Panc1 (cell line): ENCODE data around the gene MACROD2. TPM values are rescaled to one million over a fixed set of nuclear protein-coding genes. Genes with fewer than 3 reads are reported as not detected.

Experiments used
- ATAC-seq: fragments of 200-7000 bp; cut with Tn5 transposase; 2 replicates; pipeline ENCODE4 v1.9.1; 2020; ENCODE audit warnings: mild to moderate bottlenecking, moderate library complexity
- BruUV-seq: library from RNA; stranded (reverse); fragments of 400-500 nt; replicated peaks from 2 replicates; lab custom pipeline; 2021; lab: Mats Ljungman, UMichigan
- CTCF ChIA-PET: fragments of 300-600 bp; sonication (Branson Sonifier 250); formaldehyde crosslinking; loops from one replicate; lab custom pipeline; 2022; ENCODE audit warnings: antibody characterized with exemption; lab: Charles Lee
- POLR2A ChIA-PET: fragments of 300-600 bp; sonication (Branson Sonifier 250); formaldehyde crosslinking; loops from one replicate; lab custom pipeline; 2022; ENCODE audit warnings: antibody characterized with exemption; lab: Charles Lee
- DNase-seq: peaks from one replicate; pipeline ENCODE4 v3.0.0-alpha.2; 2010; ENCODE audit warnings: low read depth, low spot score
- H3K27ac ChIP-seq: 2 replicates; pipeline ENCODE4 v1.5.1; 2011; ENCODE audit warnings: mild to moderate bottlenecking, low read length, inconsistent platforms
- H3K27me3 ChIP-seq: fragments of 200-500 bp; sonication (Bioruptor generic); 2 replicates; pipeline ENCODE4 v1.6.0; 2014; ENCODE audit warnings: low read length, inconsistent platforms; ENCODE audit not compliant: control insufficient read depth, insufficient read depth
- H3K36me3 ChIP-seq: fragments of 200-500 bp; sonication (Bioruptor generic); 2 replicates; pipeline ENCODE4 v1.5.1; 2014; ENCODE audit warnings: inconsistent platforms, mild to moderate bottlenecking, low read length, moderate library complexity; ENCODE audit not compliant: control insufficient read depth, insufficient read depth
- H3K4me1 ChIP-seq: 2 replicates; pipeline ENCODE4 v1.5.1; 2011; ENCODE audit warnings: inconsistent platforms, mild to moderate bottlenecking, low read length, moderate library complexity; ENCODE audit not compliant: control insufficient read depth, insufficient read depth
- H3K4me3 ChIP-seq, 2 experiments: 2 replicates each; pipeline ENCODE4 v1.5.1; 2011 to 2012; ENCODE audit warnings: low read depth in 2 of 2, low read length in 2 of 2, mild to moderate bottlenecking in 2 of 2, inconsistent platforms in 1 of 2, moderate library complexity in 1 of 2
- H3K9me3 ChIP-seq: fragments of 200-500 bp; sonication (Bioruptor generic); 2 replicates; pipeline ENCODE4 v1.5.1; 2014; ENCODE audit warnings: low read depth, mild to moderate bottlenecking, inconsistent platforms, low read length, moderate library complexity; ENCODE audit not compliant: control insufficient read depth, insufficient read depth
- CTCF ChIP-seq: fragments of 450-650 bp; IDR thresholded peaks from 2 replicates; pipeline ENCODE4 v1.5.1; 2017; ENCODE audit warnings: mild to moderate bottlenecking
- POLR2AphosphoS5 ChIP-seq: IDR thresholded peaks from 2 replicates; pipeline ENCODE4 v1.6.1; 2012; ENCODE audit warnings: mild to moderate bottlenecking, low read depth, low read length, moderate library complexity
- REST ChIP-seq, 2 experiments: IDR thresholded peaks; 2 replicates each; pipeline ENCODE4 v1.6.1; 2011 to 2012; ENCODE audit warnings: low read depth in 2 of 2, control low read depth in 1 of 2, low read length in 1 of 2, mild to moderate bottlenecking in 1 of 2, moderate library complexity in 1 of 2; ENCODE audit not compliant: insufficient read depth in 1 of 2
- SIN3A ChIP-seq: IDR thresholded peaks from 2 replicates; pipeline ENCODE4 v1.6.1; 2012; ENCODE audit warnings: low read depth, mild to moderate bottlenecking, low read length, moderate library complexity, borderline replicate concordance; ENCODE audit not compliant: insufficient read depth
- TCF7L2 ChIP-seq: IDR thresholded peaks from 2 replicates; pipeline ENCODE4 v1.6.1; 2011; ENCODE audit warnings: mild to moderate bottlenecking, low read depth, low read length, inconsistent platforms
- in situ Hi-C: cut with HindIII; loops from 2 replicates; pipeline ENCODE4 v1.10.0; 2016; ENCODE audit warnings: low sequenced_read_pairs, low pct_unique_long_range_greater_than_20kb
- intact Hi-C: fragments of 100-400 bp; cut with micrococcal nuclease; formaldehyde crosslinking; loops from one replicate; pipeline ENCODE4 v1.10.0; 2022; ENCODE audit not compliant: unreplicated experiment
- total RNA-seq: library from RNA; stranded (reverse); gene quantifications from one replicate; pipeline ENCODE4 v1.2.1, GENCODE V29; 2021; ENCODE audit not compliant: unreplicated experiment

Gene MACROD2
- total RNA-seq, 1 experiment from 2014 or later, result 1.2 TPM

- BruUV-seq, result no TSS peak
- no peak overlapping the region for H3K4me3 ChIP-seq
- no peaks in the 10 kb centered on the region for H3K36me3 ChIP-seq
- H3K27ac ChIP-seq, result no peak overlapping the region
- H3K4me1 ChIP-seq, result no peaks in the 10 kb centered on the region
- intact Hi-C loops, result no loop called here
- no peaks in the 10 kb centered on the region; the same call in 1 of the 2 replicates for H3K27me3 ChIP-seq
- TF ChIP-seq TCF7L2, result no peak
- no peak for TF ChIP-seq POLR2AphosphoS5
- TF ChIP-seq SIN3A, result no peak
- TF ChIP-seq REST (IDR thresholded peaks at IDR 0.05; ENCODE audit: insufficient read depth in 1 of 2, low read depth in 2 of 2, low read length in 1 of 2), result no peak
- TF ChIP-seq CTCF, result no peak
- in situ Hi-C loops, result no loop called here
- ChIA-PET POLR2A (no interaction called here), CTCF (no interaction called here)
- ATAC-seq (no peak), DNase-seq (no peak)
- no peaks in the 10 kb centered on the region for H3K9me3 ChIP-seq
Measured at GRCh38 chr20:14116037-14116436, 120.7 kb downstream of the MACROD2 start.

DNA sequence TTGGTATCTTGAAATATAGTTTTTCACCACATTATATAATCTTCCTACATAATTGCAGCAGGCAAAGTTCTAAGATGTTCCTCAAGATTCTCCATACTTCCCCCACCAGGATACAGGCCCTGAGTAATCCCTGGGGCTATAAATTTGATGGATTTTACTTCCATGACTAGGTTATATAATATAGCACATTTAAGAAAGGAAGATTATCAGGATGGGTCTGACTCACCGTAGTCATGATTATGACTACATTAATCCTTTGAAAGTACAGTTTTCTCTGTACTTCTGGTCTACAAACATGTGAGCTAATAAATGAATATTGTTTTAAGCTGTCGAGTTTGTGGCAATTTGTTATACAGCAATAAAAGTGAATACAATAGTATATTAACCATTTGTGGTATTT lies 122.5 kb downstream of the MACROD2 start:
- H3K9me3 ChIP-seq, result no peaks in the 10 kb centered on the region
- no peaks in the 10 kb centered on the region for H3K36me3 ChIP-seq
- intact Hi-C loops (no loop called here), in situ Hi-C loops (no loop called here)
- TF ChIP-seq REST (IDR thresholded peaks at IDR 0.05; ENCODE audit: insufficient read depth in 1 of 2, low read depth in 2 of 2, low read length in 1 of 2) (no peak), POLR2AphosphoS5 (no peak), CTCF (no peak), SIN3A (no peak), TCF7L2 (no peak)
- ATAC-seq, result no peak
- H3K27me3 ChIP-seq, result no peaks in the 10 kb centered on the region; the same call in 1 of the 2 replicates
- no peak for DNase-seq
- no peak overlapping the region for H3K27ac ChIP-seq
- BruUV-seq, result no TSS peak
- POLR2A ChIA-PET, result no interaction called here
- H3K4me1 ChIP-seq, result no peaks in the 10 kb centered on the region
- CTCF ChIA-PET, result no interaction called here
- H3K4me3 ChIP-seq, result no peak overlapping the region
